Endothelial cell of umbilical vein (primary cell): Measurements from ENCODE around the gene JAZF1. TPM values are rescaled to one million over a fixed set of nuclear protein-coding genes. Genes with fewer than 3 reads are reported as not detected.

Experiments used
- BruUV-seq: library from RNA; stranded (reverse); fragments of 400-500 nt; replicated peaks from 2 replicates; lab custom pipeline; 2021; lab: Mats Ljungman, UMichigan
- CTCF ChIA-PET: fragments of 300-600, 350-600 bp; sonication (Branson Sonifier 250); formaldehyde crosslinking; loops from one replicate; lab custom pipeline; 2021; ENCODE audit warnings: antibody characterized with exemption, inconsistent platforms; lab: Charles Lee
- POLR2A ChIA-PET: fragments of 300-600, 350-600 bp; sonication (Branson Sonifier 250); formaldehyde crosslinking; loops from one replicate; lab custom pipeline; 2021; ENCODE audit warnings: antibody characterized with exemption, inconsistent platforms; lab: Charles Lee
- DNase-seq: peaks from one replicate; pipeline ENCODE4 v3.0.0-alpha.2; 2011; ENCODE audit warnings: low read depth, low spot score
- FAIRE-seq: peaks from 2 replicates; lab custom pipeline; 2011; peaks lifted over from hg19 to GRCh38; lab: Jason Lieb, UNC
- H2AFZ ChIP-seq: 2 replicates; pipeline ENCODE4 v1.6.0; 2012; ENCODE audit warnings: low read depth, low read length, control low read depth, inconsistent platforms
- H3K27ac ChIP-seq: 2 replicates; pipeline ENCODE4 v1.5.1; 2011; ENCODE audit warnings: low read depth, mild to moderate bottlenecking, control low read depth, low read length, moderate library complexity; ENCODE audit not compliant: insufficient read depth
- H3K27me3 ChIP-seq, 2 experiments: 2 replicates each; pipeline versions ENCODE4 v1.6.0 to v1.6.1; 2011; ENCODE audit warnings: low read length in 2 of 2, mixed read lengths in 1 of 2; ENCODE audit not compliant: control insufficient read depth in 2 of 2, insufficient read depth in 2 of 2
- H3K36me3 ChIP-seq, 2 experiments: 2 replicates in 1 of 2; 3 replicates in 1 of 2; pipeline ENCODE4 v1.5.1; 2011; ENCODE audit warnings: low read length in 2 of 2, mild to moderate bottlenecking in 1 of 2, moderate library complexity in 1 of 2; ENCODE audit not compliant: control insufficient read depth in 2 of 2, insufficient read depth in 2 of 2; ENCODE audit errors: extremely low read depth in 1 of 2
- H3K4me1 ChIP-seq: 3 replicates; pipeline ENCODE4 v1.5.1; 2011; ENCODE audit warnings: mild to moderate bottlenecking, low read length; ENCODE audit not compliant: control insufficient read depth, insufficient read depth; ENCODE audit errors: extremely low read depth
- H3K4me2 ChIP-seq: 2 replicates; pipeline ENCODE4 v1.6.1; 2011; ENCODE audit warnings: low read length, control low read depth, mixed read lengths; ENCODE audit not compliant: insufficient read depth
- H3K4me3 ChIP-seq, 3 experiments: fragments of 200-600 bp in 1 of 3; sonication (generic), shearing (Covaris generic) in 1 of 3; replicated peaks in 1 of 3; 2 replicates each; pipeline ENCODE4 v1.5.1; 2011 to 2016; ENCODE audit warnings: control low read depth in 3 of 3, low read length in 3 of 3, mild to moderate bottlenecking in 2 of 3, inconsistent platforms in 1 of 3, low read depth in 1 of 3, moderate library complexity in 1 of 3; ENCODE audit not compliant: insufficient read depth in 1 of 3
- H3K79me2 ChIP-seq: 2 replicates; pipeline ENCODE4 v1.6.0; 2012; ENCODE audit warnings: low read length, inconsistent platforms; ENCODE audit not compliant: control insufficient read depth, insufficient read depth
- H3K9ac ChIP-seq: replicated peaks from 2 replicates; pipeline ENCODE3; 2011; ENCODE audit warnings: low read length, control low read depth; ENCODE audit not compliant: insufficient read depth; ENCODE audit errors: extremely low read depth
- H3K9me1 ChIP-seq: replicated peaks from 3 replicates; pipeline ENCODE4 v1.6.0; 2011; ENCODE audit warnings: mild to moderate bottlenecking, low read length; ENCODE audit not compliant: control insufficient read depth, insufficient read depth; ENCODE audit errors: extremely low read depth
- H3K9me3 ChIP-seq: replicated peaks from 2 replicates; pipeline ENCODE4 v1.5.1; 2012; ENCODE audit warnings: low read length, inconsistent platforms; ENCODE audit not compliant: control insufficient read depth, insufficient read depth
- H4K20me1 ChIP-seq: replicated peaks from 2 replicates; pipeline ENCODE3; 2011; ENCODE audit warnings: mild to moderate bottlenecking, low read length; ENCODE audit not compliant: control insufficient read depth, insufficient read depth; ENCODE audit errors: extremely low read depth
- CTCF ChIP-seq, 2 donors: IDR thresholded peaks; 1 replicate in 1 of 2; 2 replicates in 1 of 2; pipeline ENCODE4 v1.5.1; 2011; ENCODE audit warnings: low read length in 2 of 2, mild to moderate bottlenecking in 2 of 2, moderate library complexity in 2 of 2, control low read depth in 1 of 2, inconsistent platforms in 1 of 2, low read depth in 1 of 2; ENCODE audit not compliant: insufficient read depth in 1 of 2; ENCODE audit errors: extremely low read depth in 1 of 2
- EZH2 ChIP-seq: IDR thresholded peaks from 2 replicates; pipeline ENCODE4 v1.6.1; 2012; ENCODE audit warnings: borderline replicate concordance, low read depth, mild to moderate bottlenecking, moderate library complexity, low read length, inconsistent platforms; ENCODE audit not compliant: severe bottlenecking
- FOS ChIP-seq: IDR thresholded peaks from 2 replicates; pipeline ENCODE4 v1.6.1; 2011; ENCODE audit warnings: mild to moderate bottlenecking, low read length, moderate library complexity, borderline replicate concordance; ENCODE audit not compliant: insufficient read depth
- GATA2 ChIP-seq: IDR thresholded peaks from 2 replicates; pipeline ENCODE4 v1.7.0; 2011; ENCODE audit warnings: low read depth, mild to moderate bottlenecking, moderate library complexity, mixed read lengths, low read length; ENCODE audit not compliant: insufficient read length, insufficient read depth
- JUN ChIP-seq: IDR thresholded peaks from 2 replicates; pipeline ENCODE4 v1.6.1; 2011; ENCODE audit warnings: borderline replicate concordance, low read depth; ENCODE audit not compliant: insufficient read length, insufficient read depth
- MAX ChIP-seq: IDR thresholded peaks from 2 replicates; pipeline ENCODE4 v1.6.1; 2011; ENCODE audit not compliant: insufficient read depth, insufficient read length
- MYC ChIP-seq: IDR thresholded peaks from one replicate; pipeline ENCODE4 v1.6.1; 2011; ENCODE audit warnings: mild to moderate bottlenecking, low read depth, low read length
- POLR2A ChIP-seq: IDR thresholded peaks from 2 replicates; pipeline ENCODE4 v1.6.1; 2012; ENCODE audit warnings: low read depth, mild to moderate bottlenecking, control low read depth, low read length
- POLR2AphosphoS5 ChIP-seq: IDR thresholded peaks from 2 replicates; pipeline ENCODE4 v1.6.1; 2012; ENCODE audit warnings: low read depth, mild to moderate bottlenecking, control low read depth, low read length, moderate library complexity; ENCODE audit not compliant: insufficient read depth
- dilution Hi-C: fragments of 300-500 bp; cut with MboI; formaldehyde crosslinking; loops from one replicate; pipeline ENCODE4 v1.15.0; 2019; ENCODE audit warnings: low sequenced_read_pairs; ENCODE audit not compliant: extremely low pct_ligation_motif_present
- intact Hi-C: fragments of 100-400 bp; cut with micrococcal nuclease; formaldehyde crosslinking; loops from one replicate; pipeline ENCODE4 v1.10.0; 2022
- polyA plus RNA-seq, 4 experiments: library from polyadenylated mRNA; depleted of rRNA in 3 of 4; stranded (reverse) in 3 of 4; unstranded in 1 of 4; fragments of >200 nt; gene quantifications; 2 replicates each; pipeline versions ENCODE4 v1.2.1 to v1.2.3, GENCODE V29; 2011 to 2012; ENCODE audit warnings: missing spikeins in 1 of 4
- total RNA-seq: library from RNA; stranded (reverse); gene quantifications from 2 replicates; pipeline ENCODE4 v1.2.3, GENCODE V29; 2021

JAZF1 gene
- total and polyA plus RNA-seq, 2 donors (not counting 3 experiments of a cell fraction or from before 2014, with no cell fraction given), result 2.5 to 16.9 TPM

GRCh38 chr7:27866256-27866655 lies 314.3 kb downstream of the JAZF1 start:
- intact Hi-C loops, result no loop called here
- FAIRE-seq, result no peak
- no peak for TF ChIP-seq EZH2
- no peak for TF ChIP-seq GATA2
- TF ChIP-seq POLR2AphosphoS5, result no peak
- no peak for TF ChIP-seq MAX
- TF ChIP-seq FOS, result no peak
- TF ChIP-seq JUN, result no peak
- no peak for TF ChIP-seq CTCF (IDR thresholded peaks at IDR 0.05; ENCODE audit: extremely low read depth in 1 of 2, insufficient read depth in 1 of 2, low read depth in 1 of 2, low read length in 2 of 2)
- no peak for TF ChIP-seq MYC
- no peak for TF ChIP-seq POLR2A

More at GRCh38 chr7:27866256-27866655, 314.3 kb downstream of the JAZF1 start:
- no TSS peak for BruUV-seq
- H4K20me1 ChIP-seq, result no peaks in the 10 kb centered on the region
- H3K9ac ChIP-seq, result no peak overlapping the region
- no peaks in the 10 kb centered on the region for H3K36me3 ChIP-seq
- H3K27ac ChIP-seq, result no peak overlapping the region
- no peaks in the 10 kb centered on the region for H3K9me3 ChIP-seq
- H3K4me1 ChIP-seq, result no peaks in the 10 kb centered on the region
- H3K4me3 ChIP-seq, result no peak overlapping the region
- DNase-seq, result no peak
- H2AFZ ChIP-seq, result no peak overlapping the region
- no peak overlapping the region for H3K4me2 ChIP-seq
- no peaks in the 10 kb centered on the region for H3K27me3 ChIP-seq
- H3K79me2 ChIP-seq, result no peaks in the 10 kb centered on the region
- ChIA-PET CTCF (no interaction called here), POLR2A (no interaction called here)
- dilution Hi-C loops, result no loop called here
- no peaks in the 10 kb centered on the region for H3K9me1 ChIP-seq
